Right renal cortex interstitium (tissue), 3 donors: ENCODE measurements around the gene NR1D1. TPM values are rescaled to one million over a fixed set of nuclear protein-coding genes. Genes with fewer than 3 reads are reported as not detected.
"Not testable (repeated sequence)": the region's sequence is repeated elsewhere in the genome, so short reads cannot be mapped to it uniquely, and the experiment has no call there.

Experiments
- DNase-seq, 3 donors: peaks; one replicate each; pipeline ENCODE4 v3.0.0-alpha.2; 2013; ENCODE audit warnings: low read depth in 3 of 3, low spot score in 2 of 3
- polyA plus RNA-seq, 3 donors: library from polyadenylated mRNA; unstranded; fragments of 120-200 nt; gene quantifications; one replicate each; pipeline ENCODE4 v1.2.1, GENCODE V29; 2013; ENCODE audit not compliant: insufficient read length in 3 of 3

NR1D1 gene
- polyA plus RNA-seq = 1 to 10 TPM; 2.8 to 4.2 (median 4.1) TPM

DNA sequence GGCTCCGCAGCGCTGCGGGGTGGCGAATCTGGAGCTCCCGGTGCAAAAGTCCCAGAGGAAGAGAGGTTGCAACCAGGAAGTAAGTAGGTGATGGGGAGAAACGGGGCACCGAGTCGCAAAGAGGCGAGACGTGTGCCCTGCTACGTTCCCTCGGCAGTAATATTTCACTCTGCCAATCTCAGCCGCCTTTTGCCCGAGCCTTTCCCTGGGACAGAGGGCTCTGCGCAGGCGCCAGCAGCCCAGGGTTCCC lies at the start of gene NR1D1:
Gene NR1D1 (minus strand): TSS at position 171 of the 250 bp plus-strand sequence. CDS start 495 bp downstream, outside the sequence.
- no peak for DNase-seq

DNA sequence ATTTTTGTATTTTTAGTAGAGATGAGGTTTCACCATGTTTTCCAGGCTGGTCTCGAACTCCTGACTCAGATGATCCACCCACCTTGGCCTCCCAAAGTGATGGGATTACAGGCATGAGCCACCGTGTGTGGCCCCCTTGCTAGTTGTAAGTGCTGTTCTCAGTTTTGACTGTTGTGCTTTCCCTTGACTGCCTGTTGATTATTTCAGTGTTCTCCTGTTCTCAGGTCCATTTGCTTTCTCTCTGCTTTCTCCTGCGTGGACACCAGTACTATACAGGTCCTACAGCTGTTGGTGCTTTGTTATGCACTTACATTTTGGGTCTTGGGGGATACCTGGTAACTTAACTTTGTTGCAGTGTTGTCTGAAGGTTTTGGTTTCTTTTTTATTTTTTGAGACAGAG lies 48.1 kb upstream of the NR1D1 start:
- DNase-seq = no peak

DNA sequence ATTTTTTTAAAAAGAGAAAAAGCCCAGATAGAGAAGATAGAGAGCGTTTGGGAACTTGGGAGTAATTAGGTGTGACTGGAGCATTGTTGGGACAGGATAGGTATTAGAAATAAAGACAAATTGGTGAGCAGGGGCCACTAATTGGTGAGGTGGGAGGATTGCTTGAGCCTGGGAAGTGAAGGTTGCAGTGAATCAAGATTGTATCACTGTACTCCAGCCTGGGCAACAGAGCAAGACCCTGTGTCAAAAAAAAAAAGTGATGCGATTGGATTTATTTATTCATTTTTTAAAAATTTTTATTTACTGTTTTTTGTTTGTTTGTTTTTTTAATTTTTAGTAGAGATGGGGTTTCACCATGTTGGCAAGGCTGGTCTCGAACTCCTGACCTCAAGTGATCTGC lies 45.1 kb upstream of the NR1D1 start:
- DNase-seq = no peak

DNA sequence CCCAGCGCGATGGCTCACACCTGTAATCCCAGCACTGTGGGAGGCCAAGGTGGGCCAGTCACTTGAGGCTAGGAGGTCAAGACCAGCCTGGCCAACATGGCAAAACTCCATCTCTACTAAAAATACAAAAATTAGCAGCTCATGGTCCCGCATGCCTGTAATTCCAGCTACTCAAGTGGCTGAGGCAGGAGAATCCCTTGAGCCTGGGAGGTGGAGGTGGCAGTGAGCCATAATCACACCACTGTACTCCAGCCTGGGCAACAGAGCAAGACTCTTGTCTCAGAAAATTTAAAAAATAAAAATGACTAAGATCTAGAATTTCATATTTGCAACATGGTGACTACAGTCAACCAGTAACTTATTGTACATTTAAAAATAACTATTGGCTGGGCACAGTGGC lies 42.8 kb upstream of the NR1D1 start:
- not testable (repeated sequence) for DNase-seq

DNA sequence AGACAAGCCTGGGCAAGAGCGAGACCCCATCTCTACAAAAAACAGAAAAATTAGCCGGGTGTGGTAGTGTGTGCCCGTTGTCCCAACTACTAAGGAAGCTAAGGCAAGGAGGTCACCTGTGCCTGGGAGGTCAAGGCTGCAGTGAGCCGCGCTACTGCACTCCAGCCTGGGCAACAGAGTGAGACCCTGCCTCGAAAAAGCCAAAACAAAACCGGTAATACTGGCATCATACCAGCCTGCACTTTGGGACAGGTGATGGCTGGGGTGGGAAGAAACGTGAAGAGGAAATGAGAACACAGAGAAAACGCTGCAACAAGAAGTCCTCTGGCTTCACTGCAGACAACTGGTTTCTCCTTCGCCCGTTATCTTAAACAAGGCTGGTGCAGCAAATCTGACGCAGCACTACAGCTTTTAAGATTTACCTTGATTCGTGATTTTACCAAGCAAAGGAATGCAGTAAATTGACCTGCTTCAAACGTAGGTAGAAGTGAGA lies 39.2 kb upstream of the NR1D1 start:
- DNase-seq = peak in 1 of 3 donors; percentile 51

DNA sequence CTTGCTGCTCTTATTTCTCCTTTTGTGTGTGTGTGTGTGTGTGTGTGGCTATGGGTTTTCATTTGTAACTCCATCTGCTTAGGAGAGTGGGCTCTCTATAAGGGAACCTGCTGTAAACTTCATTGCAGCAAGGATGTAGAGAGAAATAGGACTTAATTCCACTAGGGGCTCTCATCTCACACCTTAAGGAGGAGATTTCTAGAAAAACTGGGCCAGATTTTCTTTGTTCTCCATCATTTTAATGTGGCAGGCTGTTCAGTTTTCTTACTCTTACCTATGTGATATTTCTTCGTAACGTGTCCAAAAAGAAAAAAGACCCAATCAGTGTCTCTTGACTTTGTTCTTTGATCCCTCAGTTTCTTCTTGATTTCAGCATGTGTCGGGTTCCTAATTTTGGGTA lies 35.4 kb upstream of the NR1D1 start:
- DNase-seq = no peak

DNA sequence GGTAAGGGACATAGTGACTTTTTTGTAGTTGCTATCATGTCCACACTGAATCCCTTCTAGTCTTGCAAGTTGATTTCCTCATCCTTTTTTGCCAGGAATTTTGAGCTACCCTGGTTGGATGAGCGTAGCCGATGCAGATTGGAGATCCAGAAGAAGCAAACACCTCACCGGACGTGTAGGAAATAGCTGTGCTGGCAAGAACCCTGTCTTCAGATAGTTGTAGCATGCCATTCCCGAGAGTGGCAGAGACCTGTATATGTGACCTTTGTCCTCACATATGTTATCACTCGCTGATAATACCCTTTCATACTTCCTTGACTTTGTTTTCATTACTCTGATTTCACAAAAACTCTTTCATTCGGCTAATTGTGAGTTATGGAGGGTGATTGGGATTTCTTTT lies 33.8 kb upstream of the NR1D1 start:
- no peak for DNase-seq

DNA sequence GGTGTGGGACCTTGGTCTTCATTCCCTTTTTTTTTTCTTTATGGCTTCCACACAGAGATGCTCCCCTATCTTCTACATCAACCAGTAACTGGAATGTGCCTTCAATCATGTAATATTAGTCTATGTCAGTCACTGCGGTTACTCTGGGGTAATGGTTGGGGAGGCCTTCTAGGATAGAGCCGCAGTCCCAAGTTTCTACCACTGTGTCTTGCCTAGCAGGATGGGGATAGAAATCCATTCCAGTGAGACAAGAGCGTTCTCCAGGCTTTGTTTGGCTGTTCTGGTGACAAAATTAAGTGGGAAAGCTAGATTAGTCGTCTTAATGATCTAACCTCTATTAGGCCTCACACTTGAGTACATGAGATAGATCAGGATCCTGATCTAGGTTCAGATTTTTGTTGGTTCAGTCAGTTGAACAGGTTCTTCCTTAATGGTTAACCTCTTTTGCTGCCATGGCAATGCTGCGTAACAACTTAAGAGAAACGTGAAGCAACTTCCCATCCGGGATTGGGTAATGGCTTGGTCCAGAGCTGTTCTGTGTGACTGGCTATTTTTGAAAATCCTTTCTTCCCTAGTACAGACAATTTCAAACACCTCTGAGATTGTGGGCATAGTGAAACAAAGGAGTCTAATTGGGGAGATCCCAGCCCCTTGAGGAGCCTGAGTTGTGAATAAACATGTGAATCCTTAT lies 30.1 kb upstream of the NR1D1 start:
- no peak for DNase-seq

DNA sequence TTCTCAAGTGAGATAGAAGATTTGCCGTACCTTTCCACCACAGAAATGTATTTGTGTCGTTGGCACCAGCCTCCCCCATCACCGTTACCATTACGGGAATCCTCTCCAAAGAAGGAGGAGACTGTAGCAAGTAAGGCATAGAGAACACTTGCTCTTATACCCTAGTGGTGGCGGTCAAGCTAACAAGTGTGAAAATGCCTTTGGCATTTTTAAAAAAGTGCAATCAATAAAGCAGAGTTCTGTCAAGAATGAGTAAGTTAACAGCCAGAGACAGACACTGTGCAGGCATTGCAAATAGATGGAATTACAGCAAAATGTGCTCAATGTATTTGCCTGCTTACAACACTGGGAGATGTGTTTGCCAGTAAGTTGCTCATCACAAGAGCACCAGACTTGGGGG lies 29.1 kb upstream of the NR1D1 start:
- no peak for DNase-seq

DNA sequence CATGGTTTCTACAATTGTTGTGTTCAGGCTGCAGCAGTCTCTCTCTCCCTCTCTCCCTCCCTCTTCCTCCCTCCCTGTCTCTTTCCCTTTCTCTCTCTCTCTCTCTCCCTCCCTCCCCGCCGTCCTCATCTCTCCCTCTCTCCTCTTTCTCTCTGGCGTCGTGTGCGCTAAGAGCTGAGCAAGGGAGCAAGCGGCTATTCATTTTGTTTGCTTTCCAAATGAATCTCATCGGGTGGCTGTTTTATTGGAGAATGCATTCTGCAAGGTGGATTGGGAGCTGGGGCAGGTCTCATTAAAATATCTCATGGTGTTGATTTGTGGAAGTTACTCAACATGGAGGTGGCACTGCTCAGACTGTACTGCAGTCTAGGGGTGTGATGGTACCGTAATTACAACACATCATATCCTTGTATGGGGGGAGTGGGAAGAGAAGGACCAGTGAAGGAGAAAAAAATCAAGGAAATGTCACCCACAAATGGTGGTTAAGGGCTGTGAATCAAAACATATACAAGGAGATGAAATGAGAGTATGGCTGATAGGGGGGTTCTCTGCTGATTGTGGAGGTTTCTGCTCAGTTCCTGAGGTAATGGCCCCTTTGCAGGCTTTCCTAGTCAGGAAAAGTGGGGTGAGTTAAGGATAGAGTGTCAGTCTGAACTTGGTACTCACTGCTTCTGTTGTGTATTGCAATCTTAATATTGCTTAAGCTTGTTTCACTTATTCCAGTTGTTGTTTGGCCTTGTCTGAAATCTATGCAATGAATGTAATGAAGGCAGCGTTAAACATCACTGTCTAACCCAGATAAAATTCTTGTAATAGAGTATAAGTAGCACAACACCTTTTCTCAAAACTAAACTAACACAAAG lies 24.1 kb upstream of the NR1D1 start:
- DNase-seq = no peak

DNA sequence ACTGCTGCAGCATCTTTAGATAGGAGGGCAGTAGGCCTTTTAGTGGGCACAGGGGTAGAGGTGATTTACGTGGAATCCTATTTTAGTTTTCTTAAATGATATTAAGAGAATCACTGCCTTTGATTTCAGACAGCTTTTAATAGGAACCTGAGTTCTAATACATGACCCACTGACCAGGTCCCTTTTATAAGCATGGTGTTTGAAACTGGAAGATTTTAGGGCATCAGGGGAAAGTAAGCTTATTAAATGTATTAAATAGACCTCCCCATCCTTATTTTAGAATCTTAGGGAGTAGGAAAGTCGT lies 23.4 kb upstream of the NR1D1 start:
- DNase-seq = no peak

DNA sequence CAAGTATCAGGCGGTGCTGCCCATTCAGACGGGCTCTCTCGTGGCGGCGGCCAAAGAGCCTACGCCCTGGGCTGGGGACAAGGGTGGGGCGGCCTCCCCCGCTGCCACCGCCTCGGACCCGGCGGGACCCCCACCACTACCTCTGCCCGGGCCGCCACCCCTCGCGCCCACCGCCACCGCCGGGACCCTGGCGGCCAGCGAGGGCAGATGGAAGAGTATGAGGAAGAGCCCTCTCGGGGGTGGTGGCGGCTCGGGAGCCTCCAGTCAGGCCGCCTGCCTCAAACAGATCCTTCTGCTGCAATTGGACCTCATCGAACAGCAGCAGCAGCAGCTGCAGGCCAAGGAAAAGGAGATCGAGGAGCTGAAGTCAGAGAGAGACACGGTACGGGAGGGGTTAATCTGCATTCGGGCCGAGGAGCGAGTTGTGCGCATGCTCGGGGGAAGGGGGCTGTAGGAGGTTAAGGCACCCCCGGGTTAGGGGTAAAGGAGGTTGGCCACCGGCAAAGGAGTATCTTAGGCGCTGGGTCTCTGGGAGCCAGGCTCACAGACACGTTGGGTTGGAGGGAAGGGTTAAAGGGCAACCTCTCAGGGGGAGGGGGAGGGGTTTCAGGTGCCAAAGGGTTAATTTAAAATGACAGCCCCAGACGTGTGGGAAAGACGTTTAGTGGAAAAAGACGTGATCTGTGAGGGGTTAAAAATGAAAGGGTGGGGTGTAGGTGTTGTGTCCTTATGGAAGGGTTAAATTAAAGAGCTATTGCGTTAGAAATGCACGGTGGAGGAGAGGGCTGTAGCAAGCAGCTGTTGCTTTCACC lies 22.8 kb upstream of the NR1D1 start:
- DNase-seq = no peak

DNA sequence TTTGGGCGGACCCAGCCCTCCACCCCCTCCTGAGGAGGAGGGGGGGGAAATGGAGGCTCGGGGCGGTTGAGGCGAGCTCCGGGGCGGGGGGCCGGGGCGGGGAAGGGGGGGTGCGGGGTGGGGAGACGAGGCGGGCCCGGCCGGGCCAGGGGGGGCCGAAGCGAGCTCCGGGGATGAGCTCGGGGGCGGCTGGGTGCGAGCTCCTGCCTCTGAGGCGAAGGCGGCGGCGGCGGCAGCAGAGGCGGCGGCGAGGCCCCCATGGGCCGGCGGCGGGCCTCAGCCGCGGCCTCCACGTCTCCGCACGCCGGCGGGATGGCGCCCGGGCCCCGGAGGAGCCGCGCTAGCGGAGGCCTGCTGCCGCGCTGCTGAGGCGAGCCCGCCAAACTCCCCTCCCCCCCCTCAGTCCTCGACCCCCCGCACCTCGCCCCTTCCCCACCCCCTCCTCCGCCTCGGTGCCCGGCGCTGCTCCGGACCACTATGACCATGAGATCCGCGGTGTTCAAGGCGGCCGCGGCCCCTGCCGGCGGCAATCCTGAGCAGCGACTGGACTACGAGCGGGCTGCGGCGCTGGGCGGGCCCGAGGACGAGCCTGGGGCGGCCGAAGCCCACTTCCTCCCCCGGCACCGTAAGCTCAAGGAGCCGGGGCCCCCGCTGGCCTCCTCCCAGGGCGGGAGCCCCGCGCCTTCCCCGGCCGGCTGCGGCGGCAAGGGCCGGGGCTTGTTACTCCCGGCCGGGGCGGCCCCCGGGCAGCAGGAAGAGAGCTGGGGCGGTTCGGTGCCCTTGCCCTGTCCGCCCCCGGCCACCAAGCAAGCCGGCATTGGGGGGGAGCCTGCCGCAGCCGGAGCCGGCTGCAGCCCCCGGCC lies 22.0 kb upstream of the NR1D1 start:
- DNase-seq = no peak

DNA sequence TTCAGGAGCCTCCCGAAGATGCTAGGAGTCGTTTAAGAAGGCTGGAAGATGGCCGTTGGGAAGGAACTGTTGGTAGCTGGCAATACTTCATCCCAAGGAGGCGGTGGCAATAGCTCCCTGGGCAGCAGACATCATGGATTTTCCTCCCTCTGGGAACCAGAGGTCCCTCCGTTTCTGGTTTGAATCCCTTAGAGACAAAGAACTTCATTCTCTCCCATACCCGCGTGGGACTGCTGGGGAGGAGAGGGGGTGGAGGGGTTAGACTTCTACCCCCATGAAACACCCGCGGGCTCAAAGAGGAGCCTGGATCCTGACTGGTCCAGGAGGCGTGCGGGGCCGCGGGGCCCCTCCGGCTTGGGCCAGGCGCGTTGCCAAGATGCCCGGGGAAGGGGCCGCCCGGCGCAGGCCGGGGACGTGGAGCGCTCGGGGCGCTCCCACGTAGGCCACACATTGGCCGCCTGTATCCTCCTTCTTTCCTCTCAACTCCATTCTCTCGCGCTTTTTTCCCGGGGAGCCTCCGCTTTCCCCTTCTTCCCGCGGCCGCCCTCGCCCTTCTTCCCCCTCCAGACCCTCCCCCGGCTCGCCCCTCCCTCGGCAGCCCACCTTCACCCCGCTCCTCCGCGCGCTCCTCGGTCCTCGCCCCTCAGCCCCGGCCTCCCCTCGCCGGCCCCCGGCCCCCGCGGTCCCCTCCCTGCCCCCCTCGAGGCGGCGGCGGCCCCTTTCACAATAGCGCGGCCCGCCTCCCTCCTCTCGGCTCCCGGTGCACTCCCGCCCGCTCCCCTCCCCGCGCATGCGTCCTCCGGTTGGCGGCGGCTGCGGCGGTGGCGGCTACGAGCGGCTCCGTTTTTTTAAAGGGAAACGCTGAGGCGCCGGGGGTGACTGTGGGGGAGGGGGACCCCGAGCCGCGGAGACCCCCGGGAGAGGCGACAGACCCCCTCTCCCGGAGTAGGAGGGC lies 21.1 kb upstream of the NR1D1 start, which contains the start of gene MSL1:
Gene MSL1 (plus strand): TSS at position 791 of the 955 bp plus-strand sequence. CDS start 642 bp downstream, outside the sequence.
- DNase-seq = no peak

DNA sequence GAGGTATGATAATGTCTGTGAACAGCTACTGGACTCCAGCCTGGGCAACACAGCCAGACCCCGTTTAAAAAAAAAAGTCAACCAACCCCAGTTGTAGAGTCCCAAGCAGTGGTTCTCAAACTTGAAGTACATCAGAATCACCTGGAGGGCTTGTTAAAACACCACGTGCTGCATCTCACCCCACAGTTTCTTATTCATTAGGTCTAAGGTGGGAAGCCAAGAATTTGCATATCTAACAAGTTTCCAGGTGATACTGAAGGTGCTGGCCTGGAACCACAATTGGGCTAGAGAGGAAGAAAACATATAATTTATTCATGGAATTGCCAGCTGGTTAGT lies 14.7 kb upstream of the NR1D1 start:
- DNase-seq = no peak

DNA sequence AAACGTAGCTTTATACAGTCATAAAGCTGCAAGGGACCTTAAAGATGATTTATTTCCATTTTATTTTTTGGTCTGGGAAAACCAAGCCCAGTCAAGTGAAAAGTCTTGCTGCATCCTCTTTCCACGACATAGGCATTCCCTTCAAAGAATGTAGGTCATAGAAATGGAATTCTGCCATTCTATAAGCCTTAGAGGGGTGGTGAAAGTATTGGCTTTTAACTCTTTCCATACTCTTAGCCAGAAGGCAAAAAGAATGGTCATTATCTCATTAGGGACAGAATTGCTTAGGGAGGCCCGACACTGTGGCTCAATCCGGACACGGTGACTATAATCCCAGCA lies 13.5 kb upstream of the NR1D1 start:
- no peak for DNase-seq

DNA sequence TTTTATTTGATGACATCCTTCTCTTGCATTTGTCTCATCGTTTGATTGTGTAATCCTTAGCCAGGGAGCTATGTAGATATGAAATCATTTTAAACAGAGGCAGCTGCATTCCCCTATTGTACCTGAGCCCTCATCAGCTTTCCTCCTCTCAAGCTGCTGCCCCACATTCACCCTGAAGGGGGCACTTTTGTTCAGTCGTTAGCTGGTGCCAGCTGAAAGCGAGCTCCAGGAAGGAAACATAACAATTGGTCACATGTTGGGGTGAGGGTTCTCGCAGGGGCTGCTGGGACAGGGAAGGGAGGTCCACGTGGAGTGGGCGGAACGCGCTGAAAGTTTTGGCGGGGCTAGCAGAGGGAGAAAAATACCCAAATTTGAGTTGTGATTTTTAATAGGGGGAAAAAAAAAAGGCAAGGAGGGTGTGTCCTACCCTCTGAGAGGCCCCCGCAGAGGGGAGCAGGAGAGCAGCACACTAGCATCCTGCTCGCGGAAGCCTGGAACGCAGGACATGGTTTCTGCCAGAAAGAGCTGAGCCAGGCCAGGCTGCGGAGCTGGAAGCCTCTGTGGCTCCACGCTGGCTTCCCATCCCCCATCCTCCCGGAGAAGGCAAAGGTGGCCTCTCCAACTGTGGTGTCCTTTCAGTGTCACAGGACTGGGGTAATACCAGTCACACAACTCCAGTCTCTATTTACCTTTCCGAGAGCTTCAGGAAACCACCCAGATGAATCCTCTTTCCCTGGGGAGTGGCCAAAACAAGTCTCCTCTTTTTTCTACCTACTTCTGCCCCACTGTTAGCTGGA lies 12.9 kb upstream of the NR1D1 start:
- peak in 2 of 3 donors; percentile 90 to 91 for DNase-seq

DNA sequence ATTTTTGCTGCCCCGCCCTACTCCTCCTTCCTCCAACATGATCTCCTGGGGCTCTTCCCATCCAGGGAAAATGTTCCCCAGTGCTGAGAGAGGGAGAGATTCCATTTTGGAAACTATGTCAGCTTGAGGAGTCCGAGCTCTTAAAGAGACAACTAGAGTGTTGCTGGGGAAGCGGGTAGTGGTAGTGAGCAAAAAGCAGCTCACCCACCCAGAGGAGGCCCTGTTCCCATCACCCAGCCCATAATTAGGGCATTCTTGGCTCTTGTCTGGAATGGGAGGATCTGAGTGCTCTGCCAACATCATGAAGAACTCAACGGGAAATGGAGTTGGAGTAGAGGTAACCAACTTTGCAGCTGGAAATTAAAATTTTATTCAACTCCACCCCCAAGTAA lies 12.3 kb upstream of the NR1D1 start:
- DNase-seq = no peak

DNA sequence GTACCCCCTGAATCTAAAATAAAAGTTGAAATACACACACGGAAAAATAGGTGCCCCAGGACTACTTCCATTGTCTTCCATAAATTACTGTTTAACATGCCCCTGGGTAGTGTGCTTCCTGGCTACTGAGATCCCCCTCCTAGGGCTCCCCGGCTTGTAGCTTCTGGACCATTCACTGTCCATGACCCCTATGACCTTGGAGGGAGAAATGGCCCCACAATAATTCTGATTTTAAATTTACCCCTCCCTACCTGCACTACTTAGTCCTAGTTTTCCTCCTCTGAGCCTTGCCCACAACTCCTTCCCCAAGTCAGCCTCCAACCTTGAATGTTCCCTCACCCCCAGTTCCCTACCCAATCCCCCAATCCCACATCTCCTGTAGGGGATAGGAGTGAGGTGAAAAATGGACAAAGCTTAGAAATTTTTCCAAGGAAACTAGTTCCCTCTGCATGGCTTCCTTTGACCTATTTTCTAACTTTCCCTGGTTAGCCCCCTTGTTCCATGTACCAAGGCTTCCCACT lies 11.9 kb upstream of the NR1D1 start:
- DNase-seq = no peak
